H1 (cell line): Measurements from ENCODE around the gene LEFTY2. TPM values are rescaled to one million over a fixed set of nuclear protein-coding genes. Genes with fewer than 3 reads are reported as not detected.

Source experiments
- CTCF ChIA-PET: fragments of 300-600 bp; sonication (Branson Sonifier 250); formaldehyde crosslinking; loops from one replicate; lab custom pipeline; 2021; ENCODE audit not compliant: partially characterized antibody; lab: Charles Lee
- POLR2A ChIA-PET: fragments of 300-600 bp; sonication (Branson Sonifier 250); formaldehyde crosslinking; loops from one replicate; lab custom pipeline; 2021; ENCODE audit warnings: inconsistent platforms; ENCODE audit not compliant: partially characterized antibody; lab: Charles Lee
- DNase-seq, 2 experiments: peaks; one replicate each; pipeline versions ENCODE4 v3.0.0 to v3.0.0-alpha.2; 2010 to 2022; ENCODE audit warnings: low spot score in 2 of 2, low read depth in 1 of 2, mixed read lengths in 1 of 2
- FAIRE-seq: peaks from 2 replicates; lab custom pipeline; 2011; peaks lifted over from hg19 to GRCh38; lab: Jason Lieb, UNC
- H2AFZ ChIP-seq: 2 replicates; pipeline ENCODE4 v1.8.1; 2012; ENCODE audit warnings: low read length, inconsistent platforms
- H2AK5ac ChIP-seq: 2 replicates; pipeline ENCODE4 v1.6.1; 2013; ENCODE audit warnings: low read depth, low read length
- H2BK120ac ChIP-seq: replicated peaks from 2 replicates; pipeline ENCODE3; 2013; ENCODE audit warnings: low read depth, low read length, inconsistent platforms
- H2BK12ac ChIP-seq: 2 replicates; pipeline ENCODE4 v1.6.1; 2013; ENCODE audit warnings: low read depth, low read length
- H2BK15ac ChIP-seq: 2 replicates; pipeline ENCODE4 v1.6.1; 2013; ENCODE audit warnings: low read length
- H2BK20ac ChIP-seq: 2 replicates; pipeline ENCODE4 v1.6.1; 2013; ENCODE audit warnings: low read length
- H2BK5ac ChIP-seq: 2 replicates; pipeline ENCODE4 v1.6.1; 2013; ENCODE audit warnings: low read depth, low read length
- H3K14ac ChIP-seq: 2 replicates; pipeline ENCODE4 v1.6.1; 2013; ENCODE audit warnings: inconsistent platforms; ENCODE audit not compliant: insufficient read length
- H3K18ac ChIP-seq: 2 replicates; pipeline ENCODE4 v1.6.1; 2013; ENCODE audit warnings: low read length; ENCODE audit errors: extremely low read depth
- H3K23ac ChIP-seq: 2 replicates; pipeline ENCODE4 v1.6.1; 2013; ENCODE audit warnings: inconsistent platforms; ENCODE audit not compliant: insufficient read length
- H3K23me2 ChIP-seq: 2 replicates; pipeline ENCODE4 v1.6.1; 2013; ENCODE audit warnings: low read depth, low read length
- H3K27ac ChIP-seq: 2 replicates; pipeline ENCODE4 v1.6.1; 2011; ENCODE audit warnings: low read depth, low read length, inconsistent platforms
- H3K27me3 ChIP-seq, 4 experiments: replicated peaks in 1 of 4; 1 replicate in 1 of 4; 2 replicates in 3 of 4; pipeline versions ENCODE4 v1.6.1 to v1.8.1; 2011 to 2013; ENCODE audit warnings: low read length in 3 of 4, mild to moderate bottlenecking in 3 of 4, inconsistent platforms in 2 of 4, mixed read lengths in 2 of 4, moderate library complexity in 1 of 4; ENCODE audit not compliant: control insufficient read depth in 3 of 4, insufficient read depth in 3 of 4; ENCODE audit errors: extremely low read depth in 1 of 4
- H3K36me3 ChIP-seq, 4 experiments: 2 replicates each; pipeline versions ENCODE4 v1.6.1 to v1.8.1; 2011 to 2013; ENCODE audit warnings: mild to moderate bottlenecking in 4 of 4, low read length in 3 of 4, moderate library complexity in 2 of 4, control low read depth in 1 of 4, inconsistent platforms in 1 of 4; ENCODE audit not compliant: insufficient read depth in 4 of 4, control insufficient read depth in 2 of 4
- H3K4ac ChIP-seq: replicated peaks from 2 replicates; pipeline ENCODE3; 2013; ENCODE audit warnings: low read length, low read depth, mixed read lengths, inconsistent platforms; ENCODE audit not compliant: insufficient read length
- H3K4me1 ChIP-seq, 4 experiments: replicated peaks in 1 of 4; 1 replicate in 1 of 4; 2 replicates in 3 of 4; pipeline versions ENCODE4 v1.6.1 to v1.8.1; 2011 to 2013; ENCODE audit warnings: low read length in 3 of 4, inconsistent platforms in 2 of 4, mixed read lengths in 1 of 4; ENCODE audit not compliant: insufficient read depth in 4 of 4, control insufficient read depth in 3 of 4
- H3K4me2 ChIP-seq, 2 experiments: 2 replicates each; pipeline versions ENCODE4 v1.6.1 to v1.8.1; 2011 to 2013; ENCODE audit warnings: low read depth in 2 of 2, low read length in 2 of 2, control low read depth in 1 of 2, inconsistent platforms in 1 of 2, mild to moderate bottlenecking in 1 of 2; ENCODE audit not compliant: insufficient read depth in 1 of 2
- H3K4me3 ChIP-seq, 4 experiments: fragments of 200-600, 300-600 bp in 1 of 4; sonication (generic), shearing (Covaris generic), sonication (Bioruptor Twin) in 1 of 4; 2 replicates each; pipeline versions ENCODE4 v1.5.1 to v1.8.1; 2011 to 2016; ENCODE audit warnings: low read length in 4 of 4, low read depth in 3 of 4, control low read depth in 2 of 4, inconsistent platforms in 2 of 4, mild to moderate bottlenecking in 2 of 4, mixed read lengths in 1 of 4, moderate library complexity in 1 of 4; ENCODE audit not compliant: insufficient read depth in 2 of 4; ENCODE audit errors: extremely low read depth in 1 of 4
- H3K56ac ChIP-seq: replicated peaks from 2 replicates; pipeline ENCODE3; 2013; ENCODE audit warnings: low read depth, mild to moderate bottlenecking, mixed read lengths, low read length, inconsistent platforms; ENCODE audit not compliant: insufficient read length
- H3K79me1 ChIP-seq: 2 replicates; pipeline ENCODE4 v1.6.1; 2013; ENCODE audit warnings: low read depth, low read length, control low read depth
- H3K79me2 ChIP-seq, 2 experiments: 2 replicates each; pipeline versions ENCODE4 v1.6.1 to v1.8.1; 2012 to 2013; ENCODE audit warnings: low read length in 2 of 2, mild to moderate bottlenecking in 2 of 2, inconsistent platforms in 1 of 2; ENCODE audit not compliant: insufficient read depth in 2 of 2, control insufficient read depth in 1 of 2
- H3K9ac ChIP-seq, 4 experiments: replicated peaks in 1 of 4; 1 replicate in 1 of 4; 2 replicates in 3 of 4; pipeline versions ENCODE4 v1.6.1 to v1.8.1; 2011 to 2013; ENCODE audit warnings: low read depth in 3 of 4, low read length in 3 of 4, control low read depth in 2 of 4, mild to moderate bottlenecking in 2 of 4, moderate library complexity in 2 of 4, inconsistent platforms in 1 of 4; ENCODE audit errors: extremely low read depth in 1 of 4
- H3K9me3 ChIP-seq, 2 experiments: 2 replicates each; pipeline versions ENCODE4 v1.6.1 to v1.8.1; 2012 to 2013; ENCODE audit warnings: mild to moderate bottlenecking in 2 of 2, moderate library complexity in 2 of 2, control low read depth in 1 of 2, inconsistent platforms in 1 of 2, low read depth in 1 of 2, low read length in 1 of 2, mixed read lengths in 1 of 2; ENCODE audit not compliant: insufficient read depth in 2 of 2
- H4K20me1 ChIP-seq, 2 experiments: replicated peaks in 1 of 2; 2 replicates each; pipeline versions ENCODE3 to v1.8.1; 2011 to 2013; ENCODE audit warnings: inconsistent platforms in 2 of 2, low read length in 2 of 2, mild to moderate bottlenecking in 1 of 2; ENCODE audit not compliant: insufficient read depth in 2 of 2, control insufficient read depth in 1 of 2
- H4K5ac ChIP-seq: 2 replicates; pipeline ENCODE4 v1.6.1; 2013; ENCODE audit warnings: low read length, low read depth, mixed read lengths, inconsistent platforms; ENCODE audit not compliant: insufficient read length
- H4K8ac ChIP-seq: 2 replicates; pipeline ENCODE4 v1.8.0; 2013; ENCODE audit warnings: mild to moderate bottlenecking, moderate library complexity, low read length, inconsistent platforms; ENCODE audit not compliant: insufficient read depth; ENCODE audit errors: extremely low read depth
- H4K91ac ChIP-seq: replicated peaks from 2 replicates; pipeline ENCODE3; 2013; ENCODE audit warnings: low read length, mixed read lengths, inconsistent platforms; ENCODE audit not compliant: insufficient read length
- CBX5 ChIP-seq: fragments of 300-800, 300-1000 bp; sonication (generic); IDR thresholded peaks from 2 replicates; pipeline ENCODE4 v1.7.1; 2016; ENCODE audit warnings: antibody characterized with exemption, low read length, low read depth
- CBX8 ChIP-seq: fragments of 300-800, 300-1000 bp; sonication (generic); IDR thresholded peaks from 2 replicates; pipeline ENCODE4 v1.7.1; 2016; ENCODE audit warnings: low read depth, low read length, borderline replicate concordance
- CEBPB ChIP-seq: IDR thresholded peaks from 2 replicates; pipeline ENCODE4 v1.6.1; 2012; ENCODE audit warnings: low read depth, low read length
- CHD2 ChIP-seq: IDR thresholded peaks from 2 replicates; pipeline ENCODE4 v1.6.1; 2012; ENCODE audit warnings: low read length, improper control_type of control experiment
- EGR1 ChIP-seq: IDR thresholded peaks from 2 replicates; pipeline ENCODE4 v1.6.1; 2011; ENCODE audit warnings: low read depth, low read length, borderline replicate concordance
- HDAC2 ChIP-seq, 2 experiments: fragments of 300-600 bp in 1 of 2; sonication (generic) in 1 of 2; IDR thresholded peaks; 2 replicates each; pipeline ENCODE4 v1.6.1; 2011 to 2012; ENCODE audit warnings: low read depth in 2 of 2, low read length in 2 of 2, mild to moderate bottlenecking in 2 of 2, moderate library complexity in 2 of 2, borderline replicate concordance in 1 of 2, inconsistent platforms in 1 of 2
- HDAC6 ChIP-seq: IDR thresholded peaks from one replicate; pipeline ENCODE4 v1.7.1; 2012; ENCODE audit warnings: low read depth, mild to moderate bottlenecking, inconsistent platforms, low read length, moderate library complexity
- MAFK ChIP-seq: IDR thresholded peaks from 2 replicates; pipeline ENCODE4 v1.6.1; 2012; ENCODE audit warnings: low read depth, mild to moderate bottlenecking, improper control_type of control experiment, low read length
- RAD21 ChIP-seq, 2 experiments: IDR thresholded peaks in 1 of 2; conservative IDR thresholded peaks in 1 of 2; 2 replicates each; pipeline ENCODE4 v1.6.1; 2011; ENCODE audit warnings: low read depth in 2 of 2, low read length in 2 of 2, improper control_type of control experiment in 1 of 2, inconsistent platforms in 1 of 2, mild to moderate bottlenecking in 1 of 2, moderate library complexity in 1 of 2
- RBBP5 ChIP-seq: IDR thresholded peaks from 2 replicates; pipeline ENCODE4 v1.7.1; 2012; ENCODE audit warnings: low read depth, mild to moderate bottlenecking, inconsistent platforms, low read length, moderate library complexity, borderline replicate concordance
- SAP30 ChIP-seq: fragments of 300-600 bp; sonication (generic); IDR thresholded peaks from 2 replicates; pipeline ENCODE4 v1.7.1; 2012; ENCODE audit warnings: low read length, moderate library complexity, mild to moderate bottlenecking, inconsistent platforms; ENCODE audit not compliant: insufficient read depth, insufficient replicate concordance
- SRF ChIP-seq: IDR thresholded peaks from 2 replicates; pipeline ENCODE4 v1.6.1; 2011; ENCODE audit warnings: mild to moderate bottlenecking, low read depth, low read length, moderate library complexity
- WGBS, 2 experiments: shearing (Covaris generic) in 1 of 2; methylation state at CpG; one replicate each; pipeline versions ENCODE4 v1.1.6 to v1.1.7; 2013 to 2015; ENCODE audit warnings: low lambda C conversion rate in 2 of 2, mixed read lengths in 2 of 2, inconsistent platforms in 1 of 2, low coverage in 1 of 2, missing lambda C conversion rate in 1 of 2; ENCODE audit not compliant: insufficient replicate concordance in 2 of 2, insufficient coverage in 1 of 2, insufficient read length in 1 of 2; ENCODE audit errors: extremely low coverage in 1 of 2, missing lambda C conversion rate in 1 of 2; 5-methylcytosine and 5-hydroxymethylcytosine counted together
- polyA plus RNA-seq, 7 experiments: library from polyadenylated mRNA; depleted of rRNA in 3 of 7; stranded (reverse) in 5 of 7; unstranded in 2 of 7; fragments of >200 nt in 5 of 7; fragments of 200-250 nt in 2 of 7; gene quantifications; 1 replicate in 5 of 7; 2 replicates in 1 of 7; 4 replicates in 1 of 7; pipeline versions ENCODE4 v1.2.1 to v1.2.3, GENCODE V29; 2011 to 2013; ENCODE audit warnings: missing spikeins in 2 of 7, mixed read lengths in 2 of 7
- total RNA-seq: library from RNA; stranded (reverse); fragmentation: NEBNext Ultra II Directional; extraction: Animal tissue kit (Norgen Biotek cat#: 25700); gene quantifications from 2 replicates; pipeline ENCODE4 v1.2.1, GENCODE V29; 2021
- TF ChIP-seq, protein P1 (sequence below): IDR thresholded peaks from 2 replicates; pipeline ENCODE4 v1.6.1; 2011; ENCODE audit warnings: low read depth, mild to moderate bottlenecking, low read length; ENCODE audit not compliant: insufficient read depth

Gene LEFTY2
- total and polyA plus RNA-seq, 2 of the 8 experiments (the other 6 are each of a cell fraction or from before 2014, with no cell fraction given): 2.6 to 4.3 TPM

DNA sequence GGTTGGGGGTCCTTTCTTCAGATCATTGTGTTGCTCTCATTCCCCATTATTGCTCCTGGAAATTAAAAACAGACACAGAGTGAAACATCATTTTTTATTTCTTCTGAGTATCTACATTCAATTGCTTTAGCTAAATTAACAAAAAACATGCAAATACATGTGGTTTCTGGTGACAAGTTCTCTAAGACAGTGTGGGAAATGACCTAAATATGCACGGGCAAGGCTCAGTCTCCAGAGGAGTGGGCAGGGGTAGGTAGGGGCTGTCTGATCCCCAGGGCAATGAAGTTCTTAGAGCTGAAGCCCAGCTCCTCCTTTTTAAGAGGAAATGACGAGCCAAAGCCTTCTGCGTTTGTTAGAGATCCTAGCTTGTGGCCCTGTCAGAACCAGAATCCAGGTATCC lies 4.5 kb downstream of the LEFTY2 start:
- POLR2A ChIA-PET: interaction anchor here (1.5 to 1.8 kb wide), 2 partner anchors 10 to 63 kb away, joined by 5 read pairs; partner anchors contain the start of gene SDE2
- no peak for DNase-seq
- TF ChIP-seq RBBP5 (no peak), CBX5 (no peak), CEBPB (no peak), RAD21 (IDR thresholded peaks at IDR 0.05 in 1 of 2, conservative IDR thresholded peaks at IDR 0.05 in 1 of 2; ENCODE audit: low read depth in 2 of 2, low read length in 2 of 2) (no peak), CBX8 (no peak), HDAC6 (no peak), HDAC2 (IDR thresholded peaks at IDR 0.05; ENCODE audit: borderline replicate concordance in 1 of 2, low read depth in 2 of 2, low read length in 2 of 2) (no peak), SRF (no peak), EGR1 (no peak), CHD2 (no peak), MAFK (no peak), SAP30 (no peak)
- TF ChIP-seq, protein P1, sequence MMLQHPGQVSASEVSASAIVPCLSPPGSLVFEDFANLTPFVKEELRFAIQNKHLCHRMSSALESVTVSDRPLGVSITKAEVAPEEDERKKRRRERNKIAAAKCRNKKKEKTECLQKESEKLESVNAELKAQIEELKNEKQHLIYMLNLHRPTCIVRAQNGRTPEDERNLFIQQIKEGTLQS: no peak

More for the DNA sequence above, 4.5 kb downstream of the LEFTY2 start:
- no peak overlapping the region for H3K4me2 ChIP-seq
- H3K4me3 ChIP-seq: no peak overlapping the region
- no peak overlapping the region for H2BK120ac ChIP-seq
- H3K79me1 ChIP-seq: no peaks in the 10 kb centered on the region
- H3K56ac ChIP-seq: no peak overlapping the region
- no peaks in the 10 kb centered on the region for H3K36me3 ChIP-seq
- no peaks in the 10 kb centered on the region for H3K79me2 ChIP-seq
- no peak overlapping the region for H3K9ac ChIP-seq
- H2AK5ac ChIP-seq: no peak overlapping the region
- no peaks in the 10 kb centered on the region for H3K23me2 ChIP-seq
- H2BK5ac ChIP-seq: no peak overlapping the region
- FAIRE-seq: no peak
- peaks cover 0 to 8% (median 6%) of the 10 kb centered on the region in 4 experiments; a peak in 4 of 7 replicates for H3K27me3 ChIP-seq
- H2BK20ac ChIP-seq: no peak overlapping the region
- H2BK15ac ChIP-seq: no peak overlapping the region
- WGBS, 2 experiments: 81% methylated on average over 3 of the region's 3 CpGs; no CpG with 5 or more reads in 1 of the 2 experiments
- no peaks in the 10 kb centered on the region for H4K20me1 ChIP-seq
- peaks cover 0 to 7% (median 4%) of the 10 kb centered on the region in 4 experiments; a peak in 4 of 7 replicates for H3K4me1 ChIP-seq
- no peak overlapping the region for H2BK12ac ChIP-seq
- H3K27ac ChIP-seq: no peak overlapping the region
- CTCF ChIA-PET: interaction anchor here (0.6 to 1.8 kb wide), 7 partner anchors 8 to 91 kb away, joined by 3 to 8 read pairs (median 4); no protein-coding TSS in a partner anchor
- H4K8ac ChIP-seq: no peak overlapping the region
- no peak overlapping the region for H4K91ac ChIP-seq
- no peak overlapping the region for H2AFZ ChIP-seq
- H3K9me3 ChIP-seq: no peaks in the 10 kb centered on the region
- H3K4ac ChIP-seq: no peak overlapping the region
- no peak overlapping the region for H3K18ac ChIP-seq
- H3K14ac ChIP-seq: no peak overlapping the region
- H3K23ac ChIP-seq: no peak overlapping the region
- no peak overlapping the region for H4K5ac ChIP-seq
